B cell (primary cell): Measurements from ENCODE around the gene FSHR. TPM values are rescaled to one million over a fixed set of nuclear protein-coding genes. Genes with fewer than 3 reads are reported as not detected.

Experiments used
- ATAC-seq: fragments of 200-7000 bp; cut with Tn5 transposase; one replicate; pipeline ENCODE4 v1.10.0; 2021; ENCODE audit warnings: low read depth, mild to moderate bottlenecking, moderate number of reproducible peaks, moderate library complexity
- CTCF ChIA-PET: fragments of 350-600 bp; sonication (Branson Sonifier 250); formaldehyde crosslinking; loops from one replicate; lab custom pipeline; 2021; ENCODE audit warnings: antibody characterized with exemption, inconsistent platforms; lab: Charles Lee
- POLR2A ChIA-PET: fragments of 350-600 bp; sonication (Branson Sonifier 250); formaldehyde crosslinking; loops from one replicate; lab custom pipeline; 2021; ENCODE audit warnings: antibody characterized with exemption; lab: Charles Lee
- DNase-seq: peaks from one replicate; pipeline ENCODE4 v3.0.0; 2013
- H2AFZ ChIP-seq: 2 replicates; pipeline ENCODE4 v1.6.1; 2012; ENCODE audit warnings: mild to moderate bottlenecking, low read depth, low read length; ENCODE audit not compliant: insufficient read depth, poor library complexity, severe bottlenecking
- H3K27ac ChIP-seq, 2 donors: 1 replicate in 1 of 2; 2 replicates in 1 of 2; pipeline ENCODE4 v1.5.1; 2012 to 2013; ENCODE audit warnings: low read length in 2 of 2, mild to moderate bottlenecking in 2 of 2, moderate library complexity in 1 of 2
- H3K27me3 ChIP-seq, 4 experiments: fragments of 200-600 bp in 1 of 4; sonication (generic) in 1 of 4; replicated peaks in 1 of 4; 1 replicate in 2 of 4; 2 replicates in 2 of 4; pipeline versions ENCODE4 v1.6.1 to v1.7.0; 2013 to 2016; ENCODE audit warnings: low read length in 3 of 4, mild to moderate bottlenecking in 2 of 4, mixed read lengths in 1 of 4, moderate library complexity in 1 of 4; ENCODE audit not compliant: insufficient read depth in 4 of 4, control insufficient read depth in 3 of 4; ENCODE audit errors: control extremely low read depth in 1 of 4
- H3K36me3 ChIP-seq, 2 experiments: replicated peaks in 1 of 2; 1 replicate in 1 of 2; 2 replicates in 1 of 2; pipeline versions ENCODE4 v1.6.1 to v1.7.1; 2013; ENCODE audit warnings: low read length in 1 of 2; ENCODE audit not compliant: insufficient read depth in 2 of 2, control insufficient read depth in 1 of 2; ENCODE audit errors: control extremely low read depth in 1 of 2, extremely low read depth in 1 of 2
- H3K4me1 ChIP-seq, 2 donors: fragments of 200-600 bp in 1 of 2; sonication (generic) in 1 of 2; 1 replicate in 1 of 2; 2 replicates in 1 of 2; pipeline versions ENCODE4 v1.5.1 to v1.6.1; 2013 to 2017; ENCODE audit warnings: low read length in 2 of 2; ENCODE audit not compliant: control insufficient read depth in 2 of 2, insufficient read depth in 2 of 2
- H3K4me2 ChIP-seq: replicated peaks from 2 replicates; pipeline ENCODE3; 2012; ENCODE audit warnings: mild to moderate bottlenecking, low read depth, low read length; ENCODE audit not compliant: poor library complexity, severe bottlenecking
- H3K4me3 ChIP-seq, 5 experiments: fragments of 200-600 bp in 1 of 5; sonication (generic) in 1 of 5; 1 replicate in 3 of 5; 2 replicates in 2 of 5; pipeline versions ENCODE4 v1.5.1 to v1.7.0; 2011 to 2016; ENCODE audit warnings: low read length in 4 of 5, mild to moderate bottlenecking in 4 of 5, low read depth in 2 of 5, control low read depth in 1 of 5, moderate library complexity in 1 of 5; ENCODE audit not compliant: insufficient read depth in 1 of 5; ENCODE audit errors: control extremely low read depth in 1 of 5, extremely low read depth in 1 of 5
- H3K79me2 ChIP-seq: fragments of 200-600 bp; sonication (generic); one replicate; pipeline ENCODE4 v1.6.0; 2016; ENCODE audit warnings: low read length; ENCODE audit not compliant: control insufficient read depth, insufficient read depth
- H3K9ac ChIP-seq: fragments of 200-600 bp; sonication (generic); 2 replicates; pipeline ENCODE4 v1.6.1; 2017; ENCODE audit warnings: mild to moderate bottlenecking, low read length, moderate library complexity
- H3K9me3 ChIP-seq, 3 donors: one replicate each; pipeline versions ENCODE4 v1.6.1 to v1.7.1; 2013; ENCODE audit warnings: low read length in 2 of 3; ENCODE audit not compliant: control insufficient read depth in 2 of 3, insufficient read depth in 1 of 3; ENCODE audit errors: control extremely low read depth in 1 of 3
- H4K20me1 ChIP-seq: 2 replicates; pipeline ENCODE4 v1.6.0; 2012; ENCODE audit warnings: mild to moderate bottlenecking, low read length; ENCODE audit not compliant: insufficient read depth, control insufficient read depth, poor library complexity, severe bottlenecking
- H3K27ac Mint-ChIP-seq: one replicate; pipeline ENCODE4 v1.8.0; 2021; ENCODE audit warnings: mixed read lengths
- H3K27me3 Mint-ChIP-seq: one replicate; pipeline ENCODE4 v1.8.0; 2021; ENCODE audit warnings: mixed read lengths
- H3K4me1 Mint-ChIP-seq: one replicate; pipeline ENCODE4 v1.8.0; 2021; ENCODE audit warnings: mixed read lengths
- H3K4me3 Mint-ChIP-seq: one replicate; pipeline ENCODE4 v1.8.0; 2021; ENCODE audit warnings: mixed read lengths
- H3K9me3 Mint-ChIP-seq: one replicate; pipeline ENCODE4 v1.8.0; 2022; ENCODE audit warnings: mixed read lengths; ENCODE audit not compliant: insufficient read depth
- CTCF ChIP-seq: fragments of 200-600 bp; IDR thresholded peaks from one replicate; pipeline ENCODE4 v1.8.0; 2022; ENCODE audit warnings: antibody characterized with exemption, mild to moderate bottlenecking
- EZH2 ChIP-seq: IDR thresholded peaks from 2 replicates; pipeline ENCODE4 v1.6.1; 2012; ENCODE audit warnings: borderline replicate concordance, low read depth, mild to moderate bottlenecking, moderate library complexity, low read length; ENCODE audit not compliant: insufficient read depth, poor library complexity, severe bottlenecking
- WGBS: methylation state at CpG from one replicate; pipeline ENCODE4 v1.1.5; 2013; ENCODE audit warnings: missing lambda C conversion rate; ENCODE audit not compliant: insufficient coverage; 5-methylcytosine and 5-hydroxymethylcytosine counted together
- intact Hi-C: fragments of 100-400 bp; cut with micrococcal nuclease; formaldehyde crosslinking; loops from one replicate; pipeline ENCODE4 v1.10.0; 2022
- polyA plus RNA-seq: library from polyadenylated mRNA; depleted of rRNA; stranded (reverse); fragments of >200 nt; gene quantifications from 2 replicates; pipeline ENCODE4 v1.2.3, GENCODE V29; 2012
- total RNA-seq, 2 donors: library from RNA; stranded (reverse); fragments of 120-200 nt in 1 of 2; gene quantifications; 1 replicate in 1 of 2; 2 replicates in 1 of 2; pipeline versions ENCODE4 v1.2.3 to v1.2.4, GENCODE V29; 2013 to 2022

Gene FSHR
- total and polyA plus RNA-seq, 2 donors (not counting 1 experiment from before 2014, with no cell fraction given), result not detected

- Mint-ChIP-seq H3K27ac (no peak overlapping the region), H3K27me3 (no peaks in the 10 kb centered on the region), H3K4me3 (no peak overlapping the region), H3K4me1 (peaks cover 18% of the 10 kb centered on the region), H3K9me3 (no peaks in the 10 kb centered on the region)
- Histone ChIP-seq H3K27me3 (no peaks in the 10 kb centered on the region), H3K4me3 (no peak overlapping the region), H3K27ac (no peak overlapping the region), H3K4me1 (peaks cover 0 to 18% of the 10 kb centered on the region in 2 donors), H3K9me3 (no peaks in the 10 kb centered on the region), H3K79me2 (no peaks in the 10 kb centered on the region), H3K4me2 (no peak overlapping the region), H2AFZ (no peak overlapping the region), H3K36me3 (no peaks in the 10 kb centered on the region), H4K20me1 (no peaks in the 10 kb centered on the region), H3K9ac (no peak overlapping the region)
- ATAC-seq, result no peak
- intact Hi-C loops, result no loop called here
- ChIA-PET CTCF (no interaction called here), POLR2A (no interaction called here)
- DNase-seq, result no peak
- WGBS, result 88% methylated on average over 3 of the region's 5 CpGs
- TF ChIP-seq CTCF (no peak), EZH2 (no peak)
Measured at GRCh38 chr2:49003201-49003600, 151.1 kb downstream of the FSHR start.

GRCh38 chr2:49002750-49003149, 151.6 kb downstream of the FSHR start:
- DNase-seq, result no peak

More at GRCh38 chr2:49002750-49003149, 151.6 kb downstream of the FSHR start:
- Histone ChIP-seq H3K4me3 (no peak overlapping the region), H3K36me3 (no peaks in the 10 kb centered on the region), H2AFZ (no peak overlapping the region), H3K27ac (no peak overlapping the region), H3K4me2 (no peak overlapping the region), H3K27me3 (no peaks in the 10 kb centered on the region), H4K20me1 (no peaks in the 10 kb centered on the region), H3K9ac (no peak overlapping the region), H3K79me2 (no peaks in the 10 kb centered on the region), H3K9me3 (no peaks in the 10 kb centered on the region), H3K4me1 (peaks cover 0 to 18% of the 10 kb centered on the region in 2 donors)
- CTCF ChIA-PET, result no interaction called here
- intact Hi-C loops, result no loop called here
- ATAC-seq, result no peak
- POLR2A ChIA-PET, result no interaction called here
- peaks cover 18% of the 10 kb centered on the region for H3K4me1 Mint-ChIP-seq
- no peaks in the 10 kb centered on the region for H3K27me3 Mint-ChIP-seq
- H3K27ac Mint-ChIP-seq, result no peak overlapping the region
- H3K4me3 Mint-ChIP-seq, result no peak overlapping the region
- WGBS, result no CpG with 5 or more reads among the region's 3 CpGs
- H3K9me3 Mint-ChIP-seq, result peaks cover 1% of the 10 kb centered on the region
- TF ChIP-seq EZH2 (no peak), CTCF (no peak)
